HS-27A (cell line): Measurements from ENCODE around the gene NAALADL2.

ENCODE experiments used
- DNase-seq: peaks from one replicate; pipeline ENCODE4 v3.0.0-alpha.2; 2012; ENCODE audit warnings: low read depth, missing footprints

Gene NAALADL2

GRCh38 chr3:175672119-175672689, 813.1 kb downstream of the NAALADL2 start:
- no peak for DNase-seq

DNA sequence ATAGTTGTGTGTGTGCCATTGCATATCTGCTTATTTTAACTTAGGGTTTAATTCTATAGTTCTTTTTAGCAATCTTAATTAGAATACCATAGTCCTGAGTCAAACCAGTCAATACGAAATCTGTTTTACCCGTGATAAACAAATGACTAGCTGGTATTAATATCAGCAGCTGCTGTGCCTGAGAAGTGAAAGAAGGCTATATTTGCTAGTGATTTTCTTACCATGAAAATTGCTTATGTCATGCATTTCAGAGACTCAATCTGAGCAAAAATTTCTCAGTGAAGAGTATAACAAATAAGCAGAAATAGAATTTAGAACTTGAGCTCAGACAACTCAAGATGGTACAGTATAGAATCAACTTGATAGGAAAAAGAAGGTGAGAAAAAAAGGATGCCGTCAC, 820.4 kb downstream of the NAALADL2 start:
- no peak for DNase-seq

DNA sequence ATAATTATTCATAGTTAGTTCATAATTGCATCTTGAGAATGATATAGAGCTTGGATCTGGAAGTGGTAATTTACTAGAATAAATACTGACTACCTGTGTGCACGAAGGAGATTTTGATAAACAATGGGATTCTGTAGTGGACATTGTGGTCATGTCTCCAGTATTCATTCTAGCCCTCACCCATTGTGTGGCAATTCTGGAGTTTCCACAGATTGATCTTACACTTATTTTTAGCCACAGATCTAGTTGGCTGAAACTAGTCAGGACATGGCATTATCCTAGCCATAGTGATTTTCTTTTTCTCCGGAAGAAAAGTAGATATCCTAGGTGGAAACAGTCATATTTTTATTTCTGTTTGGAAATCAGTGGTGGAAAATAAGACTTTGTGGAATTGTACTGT, 833.1 kb downstream of the NAALADL2 start:
- DNase-seq: no peak

- no peak for DNase-seq
These were observed 836.1 kb downstream of the NAALADL2 start for GRCh38 chr3:175695251-175695650.

- DNase-seq: no peak
These were observed 843.8 kb downstream of the NAALADL2 start for GRCh38 chr3:175702956-175703355.

DNA sequence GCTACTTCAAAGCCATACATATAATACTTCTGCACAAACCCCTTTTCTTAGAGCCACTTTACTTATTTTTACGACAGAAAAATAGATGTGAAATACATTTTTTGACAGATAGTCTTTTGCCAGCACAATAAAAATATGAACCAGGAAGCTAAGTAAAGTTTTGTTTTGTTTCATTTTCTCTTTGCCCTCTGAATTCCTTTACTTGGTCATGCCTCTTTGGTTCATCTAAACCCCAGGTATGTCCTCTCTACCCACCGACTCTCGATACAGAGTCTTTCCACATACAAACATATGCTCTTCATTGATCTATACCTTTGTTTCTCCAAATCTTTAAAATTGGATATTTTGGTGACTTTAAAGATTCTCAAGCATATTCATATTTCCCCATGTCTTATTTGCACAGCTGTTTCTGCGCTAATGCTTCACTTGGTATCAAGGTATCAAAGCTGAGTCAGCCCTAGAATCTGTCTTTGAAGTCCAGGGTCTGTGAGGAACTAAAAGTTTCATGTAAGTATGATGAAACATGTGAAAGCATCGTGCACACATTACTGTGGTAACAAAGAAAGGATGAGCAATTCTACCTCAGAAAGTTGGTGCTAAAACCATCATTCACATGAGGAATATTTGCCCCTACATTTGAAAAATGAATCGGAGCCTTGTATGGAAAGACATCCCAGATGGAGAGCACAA, 845.4 kb downstream of the NAALADL2 start:
- no peak for DNase-seq

DNA sequence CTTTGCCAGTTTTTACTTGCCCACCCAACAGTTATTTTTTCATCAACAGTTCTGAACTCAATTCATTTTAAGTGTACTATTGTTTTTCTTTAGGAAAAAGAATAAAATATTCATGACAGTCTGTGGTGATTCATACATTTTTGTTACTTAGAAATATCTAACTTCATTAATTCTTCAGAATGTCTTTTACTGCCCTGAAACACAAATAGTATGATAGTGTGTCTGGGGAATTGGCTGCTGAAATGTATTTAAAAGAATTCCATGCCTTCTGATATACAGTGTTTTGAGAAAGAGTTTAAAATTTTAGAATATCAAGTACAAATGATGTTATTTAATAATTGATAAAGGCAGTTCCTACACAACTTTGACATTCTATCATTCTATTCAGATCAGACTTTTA, 854.1 kb downstream of the NAALADL2 start:
- no peak for DNase-seq

DNA sequence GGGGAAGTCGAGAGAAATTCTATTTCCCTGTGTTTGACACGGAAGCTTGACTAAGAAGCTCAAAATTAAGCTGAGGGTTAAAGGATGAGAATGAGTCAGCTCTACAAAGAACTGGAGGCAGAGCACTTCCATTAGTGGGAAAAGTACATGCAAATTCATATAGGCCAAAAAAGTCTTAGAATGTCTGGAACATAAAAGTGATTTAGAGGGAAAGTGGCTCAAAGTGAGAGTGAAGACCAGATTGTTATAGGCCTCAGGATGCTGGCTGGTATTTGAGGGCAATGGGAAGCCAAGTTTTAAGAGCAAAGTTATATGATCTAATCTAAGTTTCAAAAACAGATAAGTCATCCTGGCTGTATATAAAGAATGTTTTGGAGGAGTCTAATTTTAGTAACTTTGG, 857.3 kb downstream of the NAALADL2 start:
- no peak for DNase-seq

- no peak for DNase-seq
These were observed 867.1 kb downstream of the NAALADL2 start for GRCh38 chr3:175726228-175726627.

- no peak for DNase-seq
These were observed 869.4 kb downstream of the NAALADL2 start for GRCh38 chr3:175728566-175728965.

GRCh38 chr3:175729466-175729865, 870.3 kb downstream of the NAALADL2 start:
- no peak for DNase-seq

- no peak for DNase-seq
These were observed 872.4 kb downstream of the NAALADL2 start for GRCh38 chr3:175731543-175731942.

GRCh38 chr3:175732017-175732416, 872.9 kb downstream of the NAALADL2 start:
- DNase-seq: no peak

- DNase-seq: no peak
These were observed 876.7 kb downstream of the NAALADL2 start for GRCh38 chr3:175735866-175736265.

- DNase-seq: peak; percentile 72
These were observed 878.8 kb downstream of the NAALADL2 start for GRCh38 chr3:175737646-175738572.

DNA sequence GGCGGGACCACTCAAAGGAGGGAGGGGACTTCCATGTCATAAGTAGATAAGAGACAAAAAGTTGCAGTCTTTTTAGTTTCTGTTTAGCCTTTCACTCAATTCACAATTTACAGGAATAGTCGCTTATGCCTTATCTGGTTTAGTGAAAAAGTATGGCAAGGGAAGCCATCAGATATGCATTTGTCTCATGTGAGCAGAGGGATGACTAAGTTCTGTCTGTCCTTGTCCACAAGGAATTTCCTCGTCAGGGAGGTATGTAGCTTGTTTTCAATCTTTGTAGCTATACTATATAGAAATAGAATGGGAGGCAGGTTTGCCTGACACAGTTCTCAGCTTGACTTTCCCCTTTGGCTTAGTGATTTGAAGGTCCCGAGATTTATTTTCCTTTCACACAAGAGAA, 882.8 kb downstream of the NAALADL2 start:
- DNase-seq: no peak

DNA sequence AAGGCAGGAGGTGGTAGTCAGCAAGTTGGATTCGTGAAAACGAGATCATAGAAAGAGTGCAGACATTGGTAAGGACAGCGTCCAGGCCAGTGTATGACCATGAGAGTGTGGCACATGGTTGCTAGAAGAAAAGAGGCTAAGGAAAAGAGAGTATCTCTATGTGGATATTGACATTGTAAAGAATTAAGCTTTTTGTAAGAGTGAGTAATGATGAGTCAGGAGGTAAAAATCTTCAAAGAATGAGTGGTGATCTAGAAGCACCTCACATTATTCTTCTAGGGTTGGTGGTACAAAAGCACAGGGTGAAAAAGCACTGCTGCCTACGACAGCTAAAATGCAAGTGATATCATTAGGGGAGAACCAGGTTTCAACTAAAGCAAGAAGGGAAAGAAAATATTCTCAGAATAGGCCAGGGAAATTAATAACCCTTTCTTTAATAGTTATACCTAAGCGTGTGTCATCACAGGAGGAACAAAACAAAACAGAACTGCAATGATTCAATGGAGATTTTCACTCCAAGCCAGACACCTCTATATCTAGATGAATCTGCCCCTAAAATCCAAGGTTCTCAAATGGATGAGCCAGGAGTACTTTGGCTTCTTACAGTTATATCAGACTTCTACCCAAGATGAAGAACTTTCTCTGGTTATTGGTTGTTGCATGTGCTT, 884.7 kb downstream of the NAALADL2 start:
- DNase-seq: peak; percentile 51

- DNase-seq: no peak
These were observed 887.2 kb downstream of the NAALADL2 start for GRCh38 chr3:175746308-175746707.

DNA sequence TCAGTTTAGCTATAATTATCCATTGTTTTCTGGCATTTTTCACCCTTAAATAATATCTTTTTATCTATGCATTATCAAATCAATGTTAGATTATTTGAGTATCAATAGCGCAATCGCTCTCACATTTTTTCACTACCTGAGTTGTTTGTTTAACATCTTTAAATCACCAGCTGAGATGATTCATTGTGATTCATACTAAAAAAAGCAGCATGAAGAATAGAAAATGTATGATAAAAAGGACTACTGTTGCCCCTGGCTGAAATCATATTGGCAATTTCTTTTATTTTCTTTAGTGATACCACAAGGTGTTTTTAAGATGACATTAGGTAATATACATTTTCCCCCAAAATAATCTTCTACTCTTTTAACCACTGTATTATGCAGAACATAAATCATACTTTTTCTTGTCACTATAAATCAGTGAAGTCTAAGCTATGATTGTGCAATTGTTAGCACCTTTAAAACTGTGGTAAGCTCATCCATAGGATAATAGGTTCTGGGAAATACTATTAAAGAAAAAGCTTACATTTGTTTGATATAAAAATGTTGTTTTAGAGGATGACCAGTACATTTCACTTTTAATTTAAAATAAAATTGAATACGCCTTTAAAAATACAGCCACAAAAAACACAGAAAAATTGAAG, 889.1 kb downstream of the NAALADL2 start:
- DNase-seq: no peak

- DNase-seq: no peak
These were observed 890.8 kb downstream of the NAALADL2 start for GRCh38 chr3:175749981-175750380.

GRCh38 chr3:175751089-175751488, 892.0 kb downstream of the NAALADL2 start:
- no peak for DNase-seq

DNA sequence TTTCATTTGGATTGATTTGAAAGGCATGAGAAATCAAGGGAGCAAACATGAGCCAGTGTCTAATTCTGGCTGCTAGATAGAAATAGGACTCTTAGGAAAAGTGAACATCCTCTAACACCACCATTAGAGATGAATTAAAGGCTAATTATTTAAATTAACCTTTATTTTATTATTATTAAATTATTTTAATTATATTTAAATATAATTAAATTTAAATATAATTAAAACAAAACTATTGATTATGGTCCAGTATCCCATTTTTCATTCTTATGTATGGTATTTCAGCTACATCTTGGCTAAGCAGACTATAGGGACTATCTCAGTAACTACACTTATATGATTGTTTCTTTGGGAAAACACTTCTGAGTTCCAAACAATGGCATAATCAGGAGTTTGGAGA, 904.8 kb downstream of the NAALADL2 start:
- DNase-seq: no peak
